Tibial nerve (tissue), 3 donors: ENCODE data around the gene TBC1D5.
"Not testable (repeated sequence)": the region's sequence is repeated elsewhere in the genome, so short reads cannot be mapped to it uniquely, and the experiment has no call there.

Source experiments
- POLR2A ChIP-seq, 2 donors: fragments of 450-650 bp; IDR thresholded peaks; one replicate each; pipeline ENCODE4 v1.6.1; 2017; ENCODE audit warnings: antibody characterized with exemption in 2 of 2, mild to moderate bottlenecking in 2 of 2, moderate library complexity in 2 of 2
- TF ChIP-seq, protein P1 (sequence below), 5 experiments: fragments of 200-600 bp in 3 of 5; fragments of 450-650 bp in 2 of 5; sonication (generic) in 3 of 5; IDR thresholded peaks; one replicate each; pipeline ENCODE4 v1.5.1; 2016 to 2019; ENCODE audit warnings: antibody characterized with exemption in 5 of 5, mild to moderate bottlenecking in 3 of 5, moderate library complexity in 2 of 5

DNA sequence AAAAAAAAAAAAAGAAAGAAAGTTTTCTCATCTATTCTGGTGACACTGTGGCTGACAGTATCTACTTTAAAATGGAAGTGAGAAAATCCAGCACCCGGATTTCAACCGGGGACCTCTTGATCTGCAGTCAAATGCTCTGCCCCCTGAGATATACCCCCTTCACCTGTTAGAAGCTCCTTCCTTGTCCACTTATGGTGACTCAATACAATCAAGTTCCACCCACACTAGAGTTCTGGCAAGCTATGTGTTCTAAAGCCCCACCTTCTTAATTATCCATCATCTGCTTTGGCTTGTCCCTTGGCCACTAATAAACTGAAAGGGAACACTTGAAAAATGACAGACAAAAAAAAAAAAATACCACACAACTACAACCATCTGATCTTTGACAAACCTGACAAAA is 42.6 kb downstream of the TBC1D5 start:
- TF ChIP-seq, protein P1, sequence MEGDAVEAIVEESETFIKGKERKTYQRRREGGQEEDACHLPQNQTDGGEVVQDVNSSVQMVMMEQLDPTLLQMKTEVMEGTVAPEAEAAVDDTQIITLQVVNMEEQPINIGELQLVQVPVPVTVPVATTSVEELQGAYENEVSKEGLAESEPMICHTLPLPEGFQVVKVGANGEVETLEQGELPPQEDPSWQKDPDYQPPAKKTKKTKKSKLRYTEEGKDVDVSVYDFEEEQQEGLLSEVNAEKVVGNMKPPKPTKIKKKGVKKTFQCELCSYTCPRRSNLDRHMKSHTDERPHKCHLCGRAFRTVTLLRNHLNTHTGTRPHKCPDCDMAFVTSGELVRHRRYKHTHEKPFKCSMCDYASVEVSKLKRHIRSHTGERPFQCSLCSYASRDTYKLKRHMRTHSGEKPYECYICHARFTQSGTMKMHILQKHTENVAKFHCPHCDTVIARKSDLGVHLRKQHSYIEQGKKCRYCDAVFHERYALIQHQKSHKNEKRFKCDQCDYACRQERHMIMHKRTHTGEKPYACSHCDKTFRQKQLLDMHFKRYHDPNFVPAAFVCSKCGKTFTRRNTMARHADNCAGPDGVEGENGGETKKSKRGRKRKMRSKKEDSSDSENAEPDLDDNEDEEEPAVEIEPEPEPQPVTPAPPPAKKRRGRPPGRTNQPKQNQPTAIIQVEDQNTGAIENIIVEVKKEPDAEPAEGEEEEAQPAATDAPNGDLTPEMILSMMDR (IDR thresholded peaks at IDR 0.05), result not testable (repeated sequence)
- not testable (repeated sequence) for TF ChIP-seq POLR2A (IDR thresholded peaks at IDR 0.05)
